Measurements from ENCODE around the gene CCDC144A.
"Not testable (repeated sequence)": the region's sequence is repeated elsewhere in the genome, so short reads cannot be mapped to it uniquely, and the experiment has no call there.

CCDC144A gene

DNA sequence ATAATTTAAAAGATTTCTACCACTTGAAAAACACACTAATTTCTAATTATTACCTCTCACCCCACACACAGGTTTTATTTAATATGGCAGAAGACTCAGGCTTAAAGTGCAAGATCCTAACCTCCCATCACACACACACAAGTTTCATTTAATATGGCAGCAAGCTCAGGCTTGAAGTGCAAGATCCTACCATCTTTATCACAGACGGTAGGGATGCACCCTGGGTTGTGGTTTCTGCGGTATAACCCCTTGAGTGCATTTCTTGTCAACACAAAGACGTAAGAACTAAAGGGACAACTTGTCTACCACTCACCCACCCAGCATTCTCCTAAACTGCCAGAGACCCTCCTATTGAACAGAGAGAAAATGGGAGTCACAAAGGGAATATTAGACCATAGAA, 68.1 kb downstream of the CCDC144A start:
- H3K4me3 ChIP-seq (ENCODE audit: low read length); H3K9me3 ChIP-seq (ENCODE audit: control insufficient read depth, low read length); H3K9ac ChIP-seq (ENCODE audit: low read length); H3K4me1 ChIP-seq (ENCODE audit: control insufficient read depth, insufficient read depth, low read length); H3K27me3 ChIP-seq (replicated peaks; ENCODE audit: control insufficient read depth, insufficient read depth, low read length); DNase-seq (ENCODE audit: low read depth); H3K36me3 ChIP-seq (ENCODE audit: control insufficient read depth, insufficient read depth, low read length, severe bottlenecking): not testable (repeated sequence)

DNA sequence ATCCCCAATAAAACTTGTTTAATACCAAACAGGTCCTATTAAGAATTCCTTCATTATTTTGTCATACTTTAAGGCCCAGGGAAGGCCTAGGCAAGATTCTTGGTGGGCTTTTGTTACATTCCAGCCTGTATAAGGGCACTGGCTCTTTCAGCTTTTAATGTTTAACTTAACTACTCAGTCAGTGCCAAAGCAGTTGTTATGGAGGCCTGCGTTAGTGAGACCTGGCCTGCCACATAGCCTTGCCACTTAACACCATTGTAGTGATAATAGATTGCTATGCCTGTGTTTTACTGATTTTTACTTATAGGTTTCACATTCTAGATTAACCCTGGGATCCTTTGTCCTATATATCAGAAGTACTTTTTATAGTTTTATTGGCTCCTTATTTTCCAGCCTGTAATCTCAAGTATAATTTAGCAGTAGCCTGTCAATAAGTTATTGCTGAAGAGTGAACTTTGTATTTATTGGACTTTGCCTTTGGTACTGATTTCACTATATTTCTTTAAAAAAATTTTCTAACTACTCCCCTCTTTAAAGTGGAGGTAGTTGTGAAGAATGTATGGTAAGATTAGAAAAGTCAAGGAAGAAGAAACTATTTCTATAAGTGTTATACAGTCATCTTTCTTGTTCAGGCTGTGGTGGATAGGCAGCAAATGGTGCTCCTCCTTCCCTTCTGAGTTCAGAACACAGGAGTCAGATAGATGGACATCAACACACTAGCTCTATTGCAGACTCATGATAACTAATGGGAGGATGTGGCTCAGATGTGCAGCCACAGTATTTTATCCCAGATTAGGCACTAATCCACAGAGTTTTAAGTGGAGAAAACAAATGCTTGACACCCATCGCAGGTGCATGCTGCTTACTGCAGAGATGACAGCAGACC, 78.5 kb downstream of the CCDC144A start:
- H3K4me1 ChIP-seq (ENCODE audit: control insufficient read depth, insufficient read depth, low read length); H3K9me3 ChIP-seq (ENCODE audit: control insufficient read depth, low read length); DNase-seq (ENCODE audit: low read depth); H3K4me3 ChIP-seq (ENCODE audit: low read length); H3K36me3 ChIP-seq (ENCODE audit: control insufficient read depth, insufficient read depth, low read length, severe bottlenecking); H3K9ac ChIP-seq (ENCODE audit: low read length); H3K27me3 ChIP-seq (replicated peaks; ENCODE audit: control insufficient read depth, insufficient read depth, low read length): not testable (repeated sequence)

DNA sequence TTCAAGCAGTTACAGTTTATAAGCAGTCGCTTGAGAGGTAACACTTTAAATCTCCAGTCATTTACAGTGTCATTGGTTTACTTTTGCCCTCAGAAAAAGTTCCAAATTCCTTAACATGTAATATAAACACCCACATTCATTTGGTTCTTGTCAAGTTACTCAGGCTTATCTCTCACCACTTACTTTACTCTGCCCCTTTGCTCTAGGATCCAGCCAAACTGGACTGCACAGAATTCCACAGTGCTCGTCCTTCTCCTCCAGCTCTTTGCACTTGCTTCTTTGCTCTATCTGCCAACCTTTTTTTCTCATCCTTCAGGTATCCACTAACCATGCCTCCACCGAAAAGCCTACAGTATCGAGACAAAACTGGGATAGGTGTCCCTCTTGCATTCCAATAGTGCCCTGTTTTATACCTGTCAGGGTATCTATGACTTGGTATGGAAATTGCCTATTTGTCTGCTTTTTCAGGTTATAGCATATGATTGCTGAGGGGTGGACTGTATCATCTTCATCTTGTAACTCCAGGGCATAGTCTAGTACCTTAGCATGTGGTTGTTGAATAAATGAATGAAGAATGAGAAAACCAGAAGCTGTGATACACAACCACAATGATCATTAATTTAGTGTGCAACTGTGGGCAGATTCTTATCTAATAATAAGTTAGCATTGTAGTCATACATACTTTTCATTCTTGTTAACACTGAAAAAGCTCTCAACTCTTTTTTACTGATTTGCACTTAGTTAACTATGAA, 82.5 kb downstream of the CCDC144A start:
- not testable (repeated sequence) for H3K4me3 ChIP-seq (ENCODE audit: low read length); H3K9me3 ChIP-seq (ENCODE audit: control insufficient read depth, low read length); H3K27me3 ChIP-seq (replicated peaks; ENCODE audit: control insufficient read depth, insufficient read depth, low read length); DNase-seq (ENCODE audit: low read depth); H3K36me3 ChIP-seq (ENCODE audit: control insufficient read depth, insufficient read depth, low read length, severe bottlenecking); H3K4me1 ChIP-seq (ENCODE audit: control insufficient read depth, insufficient read depth, low read length); H3K9ac ChIP-seq (ENCODE audit: low read length)

DNA sequence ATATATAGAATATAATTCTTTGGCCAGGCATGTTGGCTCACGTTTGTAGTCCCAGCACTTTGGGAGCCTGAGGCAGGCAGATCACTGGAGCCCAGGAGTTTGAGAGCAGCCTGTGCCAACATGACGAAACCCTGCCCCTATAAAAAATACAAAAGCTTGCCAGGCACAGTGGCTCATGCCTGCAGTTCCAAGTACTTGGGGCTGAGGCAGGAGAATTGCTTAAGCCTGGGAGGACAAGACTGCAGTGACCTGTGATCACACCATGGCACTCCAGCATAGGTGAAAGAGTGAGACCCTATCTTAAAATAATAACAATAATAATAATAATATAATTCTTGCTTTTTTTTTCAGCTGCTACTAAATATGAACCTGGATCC, 83.1 kb downstream of the CCDC144A start:
- not testable (repeated sequence) for DNase-seq (ENCODE audit: low read depth); H3K36me3 ChIP-seq (ENCODE audit: control insufficient read depth, insufficient read depth, low read length, severe bottlenecking); H3K9me3 ChIP-seq (ENCODE audit: control insufficient read depth, low read length); H3K9ac ChIP-seq (ENCODE audit: low read length); H3K27me3 ChIP-seq (replicated peaks; ENCODE audit: control insufficient read depth, insufficient read depth, low read length); H3K4me3 ChIP-seq (ENCODE audit: low read length); H3K4me1 ChIP-seq (ENCODE audit: control insufficient read depth, insufficient read depth, low read length)

DNA sequence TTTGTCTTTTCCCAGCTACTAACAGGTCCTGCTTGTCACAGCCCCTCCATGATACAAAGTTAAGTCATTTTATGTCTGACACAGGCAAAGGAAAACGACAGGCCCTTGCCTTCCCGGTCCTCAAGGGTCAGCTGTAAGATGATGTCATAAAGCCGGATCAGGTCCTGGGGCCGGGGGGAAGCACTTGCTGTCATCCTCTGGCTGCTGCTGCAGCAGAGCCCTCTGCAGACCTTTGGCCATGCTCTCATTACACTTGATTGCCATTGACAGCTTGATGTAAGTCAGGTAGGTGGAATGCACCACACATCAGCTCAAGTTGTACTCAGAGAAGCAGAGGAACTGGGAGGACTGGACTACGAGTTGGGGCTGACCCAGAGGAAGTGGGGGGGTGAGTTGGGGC, 97.8 kb downstream of the CCDC144A start:
- H3K36me3 ChIP-seq (ENCODE audit: control insufficient read depth, insufficient read depth, low read length, severe bottlenecking); H3K4me1 ChIP-seq (ENCODE audit: control insufficient read depth, insufficient read depth, low read length); H3K27me3 ChIP-seq (replicated peaks; ENCODE audit: control insufficient read depth, insufficient read depth, low read length); H3K4me3 ChIP-seq (ENCODE audit: low read length); H3K9ac ChIP-seq (ENCODE audit: low read length); DNase-seq (ENCODE audit: low read depth); H3K9me3 ChIP-seq (ENCODE audit: control insufficient read depth, low read length): not testable (repeated sequence)

DNA sequence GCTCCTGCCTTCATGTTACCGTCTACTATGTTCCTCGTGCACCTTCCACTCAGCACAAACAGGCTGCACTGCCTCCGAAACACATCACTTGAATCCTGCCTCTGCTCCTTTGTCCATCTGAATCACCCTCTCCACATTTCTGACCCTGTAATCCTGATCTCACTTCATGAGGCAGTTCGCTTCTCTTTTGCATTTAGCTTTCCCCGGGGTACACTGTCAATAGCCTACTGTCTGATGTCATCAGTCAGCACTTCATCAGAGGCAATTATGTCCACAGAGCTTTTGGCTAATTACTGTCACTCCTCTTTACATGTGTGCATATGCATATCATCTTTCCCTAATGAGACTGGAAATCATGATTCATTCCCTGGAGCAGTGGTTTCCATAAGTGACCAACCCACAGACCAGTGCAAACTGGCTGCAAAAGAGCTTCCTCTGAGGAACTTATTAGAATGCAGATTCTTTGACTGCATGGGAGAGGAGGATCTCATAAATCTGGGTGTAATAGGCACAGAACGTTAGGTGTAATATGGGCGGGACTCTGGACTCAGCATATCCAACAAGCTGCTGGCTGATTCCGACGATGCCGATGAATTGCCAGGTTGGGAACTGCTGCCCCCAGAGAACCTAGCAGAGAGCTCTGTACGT, 99.0 kb downstream of the CCDC144A start:
- not testable (repeated sequence) for H3K36me3 ChIP-seq (ENCODE audit: control insufficient read depth, insufficient read depth, low read length, severe bottlenecking); H3K4me3 ChIP-seq (ENCODE audit: low read length)

DNA sequence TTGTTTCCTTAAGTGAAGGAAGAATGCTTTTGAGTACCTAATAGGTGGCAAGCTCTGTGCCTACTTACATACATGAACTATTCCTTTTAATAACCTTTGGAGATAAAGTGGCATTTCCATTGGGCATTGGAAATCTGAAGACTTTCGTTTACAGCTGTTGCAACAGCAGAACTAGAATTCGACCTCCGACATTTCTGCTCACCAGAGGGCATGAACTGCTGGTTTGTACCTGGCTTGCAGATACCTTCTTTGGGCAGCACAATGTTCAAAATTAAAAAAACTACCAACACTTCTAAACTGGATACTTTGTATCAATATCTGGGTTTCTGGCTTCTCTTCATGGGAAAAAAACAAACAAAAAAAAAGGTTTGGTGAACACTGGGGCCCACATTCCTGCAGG, 99.6 kb downstream of the CCDC144A start:
- H3K4me3 ChIP-seq (ENCODE audit: low read length); H3K9me3 ChIP-seq (ENCODE audit: control insufficient read depth, low read length); H3K9ac ChIP-seq (ENCODE audit: low read length); H3K4me1 ChIP-seq (ENCODE audit: control insufficient read depth, insufficient read depth, low read length); H3K36me3 ChIP-seq (ENCODE audit: control insufficient read depth, insufficient read depth, low read length, severe bottlenecking); DNase-seq (ENCODE audit: low read depth); H3K27me3 ChIP-seq (replicated peaks; ENCODE audit: control insufficient read depth, insufficient read depth, low read length): not testable (repeated sequence)

More for the DNA sequence above, 99.0 kb downstream of the CCDC144A start:
- not testable (repeated sequence) for DNase-seq (ENCODE audit: low read depth); H3K4me1 ChIP-seq (ENCODE audit: control insufficient read depth, insufficient read depth, low read length); H3K9ac ChIP-seq (ENCODE audit: low read length); H3K9me3 ChIP-seq (ENCODE audit: control insufficient read depth, low read length); H3K27me3 ChIP-seq (replicated peaks; ENCODE audit: control insufficient read depth, insufficient read depth, low read length)

DNA sequence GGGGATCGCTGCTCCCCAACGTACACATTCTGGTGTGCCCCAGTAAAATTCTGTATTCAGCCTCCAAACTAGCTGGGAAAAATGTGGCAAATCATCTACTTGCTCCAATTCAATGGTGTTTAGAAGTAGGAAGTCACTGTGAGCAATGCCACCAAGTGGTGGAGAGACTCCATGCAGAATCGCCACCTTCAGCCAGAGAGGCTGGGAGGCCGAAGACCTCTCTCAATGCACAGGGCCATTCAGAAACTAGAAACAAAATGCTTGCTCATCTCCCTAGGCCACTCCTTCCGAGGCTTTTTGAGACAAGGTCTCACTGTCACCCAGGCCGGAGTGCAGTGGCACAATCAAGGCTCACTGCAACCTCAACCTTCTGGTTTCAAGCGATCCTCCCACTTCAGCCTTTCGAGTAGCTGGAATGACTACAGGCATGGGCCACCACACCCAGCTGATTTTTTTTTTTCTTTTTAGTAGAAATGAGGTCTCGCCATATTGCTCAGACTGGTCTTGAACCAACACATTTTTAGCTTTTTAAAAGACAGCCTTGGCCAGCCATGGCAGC, 100.4 kb downstream of the CCDC144A start:
- H3K4me3 ChIP-seq (ENCODE audit: low read length); DNase-seq (ENCODE audit: low read depth): not testable (repeated sequence)

DNA sequence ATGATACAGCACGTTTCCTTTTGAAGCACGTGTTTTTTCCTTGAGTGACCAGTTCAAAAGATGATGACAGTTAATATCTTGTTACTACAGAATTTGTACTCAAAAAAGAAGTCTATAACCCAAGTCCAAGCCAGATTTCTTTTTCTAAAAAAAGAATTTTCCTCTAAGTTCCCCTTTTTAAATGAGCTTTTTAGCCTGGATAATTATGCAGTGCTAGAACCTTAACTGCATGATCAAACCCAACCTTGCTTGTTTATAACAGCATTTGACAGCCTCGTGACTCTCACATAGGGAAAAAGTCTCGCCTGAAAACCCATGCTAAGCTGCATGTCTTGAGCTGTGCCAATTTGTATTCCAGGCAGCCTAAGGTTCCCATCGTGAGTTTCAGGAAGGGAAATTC, 104.2 kb downstream of the CCDC144A start:
- not testable (repeated sequence) for DNase-seq (ENCODE audit: low read depth); H3K4me3 ChIP-seq (ENCODE audit: low read length); H3K9me3 ChIP-seq (ENCODE audit: control insufficient read depth, low read length); H3K9ac ChIP-seq (ENCODE audit: low read length); H3K4me1 ChIP-seq (ENCODE audit: control insufficient read depth, insufficient read depth, low read length); H3K36me3 ChIP-seq (ENCODE audit: control insufficient read depth, insufficient read depth, low read length, severe bottlenecking); H3K27me3 ChIP-seq (replicated peaks; ENCODE audit: control insufficient read depth, insufficient read depth, low read length)

More for the DNA sequence above, 100.4 kb downstream of the CCDC144A start:
- not testable (repeated sequence) for H3K4me1 ChIP-seq (ENCODE audit: control insufficient read depth, insufficient read depth, low read length); H3K9ac ChIP-seq (ENCODE audit: low read length); H3K9me3 ChIP-seq (ENCODE audit: control insufficient read depth, low read length); H3K36me3 ChIP-seq (ENCODE audit: control insufficient read depth, insufficient read depth, low read length, severe bottlenecking); H3K27me3 ChIP-seq (replicated peaks; ENCODE audit: control insufficient read depth, insufficient read depth, low read length)

DNA sequence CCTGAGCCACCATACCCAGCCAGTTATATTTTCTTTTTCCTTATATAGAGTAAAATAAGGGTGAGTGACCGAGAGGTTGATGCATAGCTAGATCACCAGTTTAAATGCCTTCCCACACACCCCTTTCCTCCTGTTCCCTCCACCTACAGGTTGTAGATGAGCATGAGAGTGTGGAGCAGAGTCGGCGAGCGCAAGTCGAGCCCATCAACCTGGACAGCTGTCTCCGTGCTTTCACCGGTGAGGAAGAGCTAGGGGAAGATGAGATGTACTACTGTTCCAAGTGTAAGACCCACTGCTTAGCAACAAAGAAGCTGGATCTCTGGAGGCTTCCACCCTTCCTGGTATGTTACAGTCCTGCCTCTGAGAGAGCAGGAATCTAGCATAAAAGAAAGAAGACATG, 105.9 kb downstream of the CCDC144A start:
- H3K4me1 ChIP-seq (ENCODE audit: control insufficient read depth, insufficient read depth, low read length); H3K9me3 ChIP-seq (ENCODE audit: control insufficient read depth, low read length); DNase-seq (ENCODE audit: low read depth); H3K27me3 ChIP-seq (replicated peaks; ENCODE audit: control insufficient read depth, insufficient read depth, low read length); H3K36me3 ChIP-seq (ENCODE audit: control insufficient read depth, insufficient read depth, low read length, severe bottlenecking); H3K9ac ChIP-seq (ENCODE audit: low read length); H3K4me3 ChIP-seq (ENCODE audit: low read length): not testable (repeated sequence)

DNA sequence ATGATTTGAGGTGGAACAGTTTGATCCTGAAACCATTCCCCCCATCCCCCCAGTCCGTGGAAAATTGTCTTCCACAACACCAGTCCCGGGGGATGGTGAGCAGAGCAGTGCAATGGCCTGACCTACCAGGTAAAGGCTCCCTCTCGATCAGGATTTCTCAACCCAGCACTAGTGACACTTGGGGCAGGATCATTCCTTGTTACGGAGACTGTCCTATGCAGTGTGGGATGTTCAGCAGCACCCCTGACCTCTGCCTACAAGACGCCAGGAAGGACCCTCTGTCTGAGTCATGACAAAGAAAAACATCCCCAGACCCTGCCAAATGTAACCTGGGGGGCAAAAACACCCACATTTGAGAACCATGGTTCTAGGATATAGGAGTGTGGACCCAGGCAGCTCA, 114.8 kb downstream of the CCDC144A start:
- H3K4me1 ChIP-seq (ENCODE audit: control insufficient read depth, insufficient read depth, low read length); DNase-seq (ENCODE audit: low read depth); H3K36me3 ChIP-seq (ENCODE audit: control insufficient read depth, insufficient read depth, low read length, severe bottlenecking); H3K9me3 ChIP-seq (ENCODE audit: control insufficient read depth, low read length); H3K9ac ChIP-seq (ENCODE audit: low read length); H3K27me3 ChIP-seq (replicated peaks; ENCODE audit: control insufficient read depth, insufficient read depth, low read length); H3K4me3 ChIP-seq (ENCODE audit: low read length): not testable (repeated sequence)
